HCT116 (cell line): ENCODE results near the gene SUPT3H. TPM values are rescaled to one million over a fixed set of nuclear protein-coding genes. Genes with fewer than 3 reads are reported as not detected.

ENCODE experiments used
- ATAC-seq: fragments of 200-7000 bp; cut with Tn5 transposase; 2 replicates; pipeline ENCODE4 v1.9.1; 2020; ENCODE audit warnings: mild to moderate bottlenecking, moderate library complexity
- BruUV-seq: library from RNA; stranded (reverse); fragments of 400-500 nt; replicated peaks from 2 replicates; lab custom pipeline; 2021; lab: Mats Ljungman, UMichigan
- CTCF ChIA-PET: fragments of 300-600 bp; sonication (Branson Sonifier 250); formaldehyde crosslinking; loops from one replicate; lab custom pipeline; 2021; ENCODE audit warnings: antibody characterized with exemption; lab: Charles Lee
- POLR2A ChIA-PET: fragments of 300-600, 350-600 bp; sonication (Branson Sonifier 250); formaldehyde crosslinking; loops from one replicate; lab custom pipeline; 2021; ENCODE audit warnings: antibody characterized with exemption; lab: Charles Lee
- RAD21 ChIA-PET, 2 experiments: fragments of 300-600 bp; sonication (Branson Sonifier 250); formaldehyde crosslinking; loops; one replicate each; lab custom pipeline; 2023; ENCODE audit warnings: low total read pairs in 2 of 2; ENCODE audit not compliant: uncharacterized antibody in 2 of 2, unreplicated experiment in 2 of 2, low non-redundant PET in 1 of 2; lab: Charles Lee
- DNase-seq: peaks from one replicate; pipeline ENCODE4 v3.0.0-alpha.2; 2010; ENCODE audit warnings: low read depth, low spot score
- H2AFZ ChIP-seq: fragments of 200-600 bp; shearing (Covaris generic), sonication (generic); 2 replicates; pipeline ENCODE4 v1.6.1; 2017; ENCODE audit warnings: low read depth, mixed run types, mixed read lengths, antibody characterized with exemption, low read length; ENCODE audit not compliant: poor library complexity, severe bottlenecking
- H3K27ac ChIP-seq: 2 replicates; pipeline ENCODE4 v1.5.1; 2012; ENCODE audit warnings: low read depth, low read length
- H3K27me3 ChIP-seq: fragments of 200-600 bp; sonication (generic); 2 replicates; pipeline ENCODE4 v1.6.1; 2016; ENCODE audit warnings: mixed run types, low read length, mixed read lengths; ENCODE audit not compliant: insufficient read depth
- H3K36me3 ChIP-seq, 2 experiments: fragments of 200-500 bp in 1 of 2; fragments of 200-600 bp in 1 of 2; sonication (Bioruptor generic) in 1 of 2; sonication (generic) in 1 of 2; 2 replicates each; pipeline versions ENCODE4 v1.5.1 to v1.6.1; 2014 to 2016; ENCODE audit warnings: low read length in 2 of 2, inconsistent platforms in 1 of 2, mixed read lengths in 1 of 2, mixed run types in 1 of 2; ENCODE audit not compliant: insufficient read depth in 2 of 2, control insufficient read depth in 1 of 2
- H3K4me1 ChIP-seq, 2 experiments: fragments of 200-600 bp in 1 of 2; sonication (generic) in 1 of 2; 2 replicates each; pipeline versions ENCODE4 v1.5.1 to v1.6.1; 2012 to 2017; ENCODE audit warnings: low read length in 2 of 2, inconsistent platforms in 1 of 2, mild to moderate bottlenecking in 1 of 2, mixed read lengths in 1 of 2, mixed run types in 1 of 2, moderate library complexity in 1 of 2; ENCODE audit not compliant: insufficient read depth in 2 of 2, control insufficient read depth in 1 of 2
- H3K4me2 ChIP-seq: fragments of 200-600 bp; sonication (generic); 2 replicates; pipeline ENCODE4 v1.6.1; 2017; ENCODE audit warnings: mixed run types, low read length, mixed read lengths
- H3K4me3 ChIP-seq, 2 experiments: fragments of 200-600 bp in 1 of 2; sonication (generic) in 1 of 2; replicated peaks in 1 of 2; 2 replicates each; pipeline ENCODE4 v1.5.1; 2011 to 2016; ENCODE audit warnings: low read length in 2 of 2, control low read depth in 1 of 2, low read depth in 1 of 2, mild to moderate bottlenecking in 1 of 2, mixed read lengths in 1 of 2, mixed run types in 1 of 2
- H3K79me2 ChIP-seq: fragments of 200-600 bp; sonication (generic); 2 replicates; pipeline ENCODE4 v1.6.1; 2017; ENCODE audit warnings: mild to moderate bottlenecking, mixed run types, low read length, moderate library complexity, mixed read lengths; ENCODE audit not compliant: insufficient read depth
- H3K9ac ChIP-seq: fragments of 200-600 bp; sonication (generic); 2 replicates; pipeline ENCODE4 v1.6.1; 2016; ENCODE audit warnings: low read length, mixed read lengths
- H3K9me2 ChIP-seq: fragments of 200-600 bp; sonication (generic), shearing (Covaris generic); 2 replicates; pipeline ENCODE4 v1.6.1; 2017; ENCODE audit warnings: mixed run types, mild to moderate bottlenecking, moderate library complexity; ENCODE audit not compliant: insufficient read depth
- H3K9me3 ChIP-seq, 2 experiments: fragments of 200-500 bp in 1 of 2; fragments of 200-600 bp in 1 of 2; sonication (Bioruptor generic) in 1 of 2; sonication (generic) in 1 of 2; 2 replicates each; pipeline ENCODE4 v1.6.1; 2014 to 2017; ENCODE audit warnings: low read length in 2 of 2, mixed read lengths in 2 of 2, inconsistent platforms in 1 of 2, low read depth in 1 of 2, mild to moderate bottlenecking in 1 of 2, mixed run types in 1 of 2, moderate library complexity in 1 of 2; ENCODE audit not compliant: control insufficient read depth in 1 of 2, insufficient read depth in 1 of 2
- H4K20me1 ChIP-seq: fragments of 200-600 bp; sonication (generic), shearing (Covaris generic); 2 replicates; pipeline ENCODE4 v1.6.1; 2017; ENCODE audit warnings: mixed run types, mild to moderate bottlenecking, moderate library complexity; ENCODE audit not compliant: insufficient read depth
- ATF3 ChIP-seq: IDR thresholded peaks from 2 replicates; pipeline ENCODE4 v1.6.1; 2012
- CEBPB ChIP-seq: IDR thresholded peaks from 2 replicates; pipeline ENCODE4 v1.6.1; 2012; ENCODE audit warnings: low read depth
- CTCF ChIP-seq, 3 experiments: fragments of 200-600 bp in 1 of 3; sonication (generic) in 1 of 3; IDR thresholded peaks in 2 of 3; conservative IDR thresholded peaks in 1 of 3; 2 replicates each; pipeline ENCODE4 v1.5.1; 2012 to 2017; ENCODE audit warnings: low read depth in 2 of 3, low read length in 2 of 3, antibody characterized with exemption in 1 of 3, borderline replicate concordance in 1 of 3, control low read depth in 1 of 3, mild to moderate bottlenecking in 1 of 3, mixed read lengths in 1 of 3, mixed run types in 1 of 3, moderate library complexity in 1 of 3; ENCODE audit not compliant: insufficient read depth in 1 of 3
- EGR1 ChIP-seq: IDR thresholded peaks from 2 replicates; pipeline ENCODE4 v1.6.1; 2012; ENCODE audit warnings: low read depth
- ELF1 ChIP-seq: IDR thresholded peaks from 2 replicates; pipeline ENCODE4 v1.6.1; 2012; ENCODE audit warnings: low read depth, borderline replicate concordance
- EZH2 ChIP-seq: fragments of 200-600 bp; sonication (generic); IDR thresholded peaks from 2 replicates; pipeline ENCODE4 v1.6.1; 2017; ENCODE audit warnings: antibody characterized with exemption, mixed run types
- EZH2phosphoT487 ChIP-seq: fragments of 200-600 bp; IDR thresholded peaks from 2 replicates; pipeline ENCODE4 v1.6.1; 2018; ENCODE audit warnings: antibody characterized with exemption, borderline replicate concordance
- FOSL1 ChIP-seq: IDR thresholded peaks from 2 replicates; pipeline ENCODE4 v1.6.1; 2012; ENCODE audit warnings: low read depth
- JUND ChIP-seq: IDR thresholded peaks from 2 replicates; pipeline ENCODE4 v1.6.1; 2012
- MAX ChIP-seq: IDR thresholded peaks from 2 replicates; pipeline ENCODE4 v1.6.1; 2012
- POLR2A ChIP-seq: IDR thresholded peaks from 2 replicates; pipeline ENCODE4 v1.7.0; 2011; ENCODE audit warnings: borderline replicate concordance; ENCODE audit not compliant: insufficient read depth, insufficient read length; ENCODE audit errors: extremely low read depth
- POLR2AphosphoS5 ChIP-seq: IDR thresholded peaks from 2 replicates; pipeline ENCODE4 v1.6.1; 2011; ENCODE audit warnings: mild to moderate bottlenecking, low read depth, low read length, moderate library complexity
- RAD21 ChIP-seq: IDR thresholded peaks from 2 replicates; pipeline ENCODE4 v1.6.1; 2012; ENCODE audit warnings: low read depth, mild to moderate bottlenecking
- REST ChIP-seq: IDR thresholded peaks from 2 replicates; pipeline ENCODE4 v1.6.1; 2012; ENCODE audit warnings: low read depth
- SIN3A ChIP-seq: IDR thresholded peaks from 2 replicates; pipeline ENCODE4 v1.6.1; 2012; ENCODE audit warnings: low read depth
- SP1 ChIP-seq: IDR thresholded peaks from 2 replicates; pipeline ENCODE4 v1.6.1; 2012; ENCODE audit warnings: low read depth
- SRF ChIP-seq: IDR thresholded peaks from 2 replicates; pipeline ENCODE4 v1.6.1; 2012; ENCODE audit warnings: low read depth
- YY1 ChIP-seq: IDR thresholded peaks from 2 replicates; pipeline ENCODE4 v1.6.1; 2011; ENCODE audit warnings: low read length, low read depth, moderate library complexity, mild to moderate bottlenecking; ENCODE audit not compliant: insufficient replicate concordance; ENCODE audit errors: extremely low read depth
- ZBTB33 ChIP-seq: IDR thresholded peaks from 2 replicates; pipeline ENCODE4 v1.6.1; 2011; ENCODE audit warnings: mild to moderate bottlenecking, low read length, moderate library complexity; ENCODE audit not compliant: insufficient replicate concordance; ENCODE audit errors: extremely low read depth
- ZFX ChIP-seq: fragments of 450-650 bp; IDR thresholded peaks from 2 replicates; pipeline ENCODE4 v1.6.1; 2017
- intact Hi-C: fragments of 100-400 bp; cut with micrococcal nuclease; formaldehyde crosslinking; loops from 2 replicates; pipeline ENCODE4 v1.10.0; 2022
- total RNA-seq: library from RNA; stranded (reverse); gene quantifications from one replicate; pipeline ENCODE4 v1.2.1, GENCODE V29; 2021; ENCODE audit not compliant: unreplicated experiment

Gene SUPT3H
- total RNA-seq, 1 experiment from 2014 or later, result 7.4 TPM

- peaks cover 18% of the 10 kb centered on the region for H3K27me3 ChIP-seq
- no peak overlapping the region for H3K27ac ChIP-seq
- ATAC-seq (no peak), DNase-seq (no peak)
- H3K79me2 ChIP-seq, result no peaks in the 10 kb centered on the region
- intact Hi-C loops, result loop anchor here (5.0 kb wide), 1 partner anchor 498 kb away; no protein-coding TSS in a partner anchor
- CTCF ChIA-PET, result no interaction called here
- no peak overlapping the region for H2AFZ ChIP-seq
- H3K9ac ChIP-seq, result no peak overlapping the region
- POLR2A ChIA-PET, result no interaction called here
- RAD21 ChIA-PET, result no interaction called here
- no peak for TF ChIP-seq ATF3
- no peak for TF ChIP-seq SP1
- no peak for TF ChIP-seq RAD21
- no peak for TF ChIP-seq POLR2A
- no peak for TF ChIP-seq MAX
- no peak for TF ChIP-seq SRF
- no peak for TF ChIP-seq FOSL1
- TF ChIP-seq ZBTB33, result no peak
- no peak for TF ChIP-seq JUND
- TF ChIP-seq EZH2phosphoT487, result no peak
- no peak for TF ChIP-seq CEBPB
- TF ChIP-seq CTCF (IDR thresholded peaks at IDR 0.05 in 2 of 3, conservative IDR thresholded peaks at IDR 0.05 in 1 of 3; ENCODE audit: borderline replicate concordance in 1 of 3, insufficient read depth in 1 of 3, low read depth in 2 of 3, low read length in 2 of 3), result no peak
- TF ChIP-seq REST, result no peak
- no peak for TF ChIP-seq EGR1
- no peak for TF ChIP-seq EZH2
- no peak for TF ChIP-seq YY1
- TF ChIP-seq POLR2AphosphoS5, result no peak
- TF ChIP-seq SIN3A, result no peak
- TF ChIP-seq ZFX, result no peak
- TF ChIP-seq ELF1, result no peak
- H4K20me1 ChIP-seq, result no peaks in the 10 kb centered on the region
- H3K9me3 ChIP-seq, result no peaks in the 10 kb centered on the region
- BruUV-seq, result no TSS peak
- H3K4me3 ChIP-seq, result no peak overlapping the region
- H3K9me2 ChIP-seq, result no peaks in the 10 kb centered on the region
- no peaks in the 10 kb centered on the region for H3K36me3 ChIP-seq
- H3K4me1 ChIP-seq, result peaks cover 6 to 29% of the 10 kb centered on the region in 2 experiments
- no peak overlapping the region for H3K4me2 ChIP-seq
These were observed 46.7 kb upstream of the SUPT3H start for GRCh38 chr6:45424451-45424861.
